Measurements from ENCODE around the gene AHNAK2.

AHNAK2 gene

DNA sequence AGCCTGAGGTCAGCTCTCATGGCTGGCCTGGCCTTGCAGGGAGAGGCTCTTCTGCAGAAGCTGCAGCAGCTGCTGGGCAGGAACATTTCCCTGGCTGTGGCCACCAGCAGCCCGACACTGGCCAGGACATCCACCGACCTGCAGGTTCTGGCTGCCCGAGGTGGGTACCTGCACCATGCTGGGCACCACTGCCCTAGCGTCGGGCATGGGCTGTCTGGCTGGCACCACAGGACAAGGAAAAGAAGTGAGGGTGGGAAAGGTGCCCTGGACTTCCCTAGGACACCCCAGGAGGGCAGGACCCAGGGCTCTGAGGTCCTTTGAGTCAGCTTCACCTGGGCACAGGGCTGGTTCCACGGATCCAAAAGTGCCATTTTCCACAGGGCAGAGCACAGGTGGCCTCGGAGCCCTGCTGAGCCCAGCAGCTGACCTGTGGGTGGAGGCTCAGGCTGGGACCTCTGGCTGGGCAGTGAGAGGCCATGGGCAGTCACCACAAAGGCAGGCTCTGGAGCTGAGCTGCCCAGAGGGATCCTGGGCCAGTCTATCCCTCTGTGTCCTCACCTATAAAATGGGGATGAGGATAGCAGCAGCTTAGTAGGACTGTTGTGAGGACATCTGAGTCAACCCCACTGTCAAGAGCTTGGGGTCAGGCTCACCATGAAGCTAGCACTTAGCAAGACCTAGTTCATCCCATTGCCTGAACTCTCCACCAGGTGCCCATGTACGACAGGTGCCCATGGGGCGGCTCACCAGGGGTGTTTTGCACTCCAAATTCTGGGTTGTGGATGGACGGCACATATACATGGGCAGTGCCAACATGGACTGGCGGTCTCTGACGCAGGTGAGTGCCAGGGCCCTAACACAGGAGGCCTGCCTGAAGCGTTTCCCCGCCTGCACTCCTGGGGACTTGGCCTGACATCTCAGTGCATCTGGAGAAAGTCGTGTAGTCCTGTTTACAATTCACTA lies 48.6 kb downstream of the AHNAK2 start:
- Histone ChIP-seq H3F3A (ENCODE audit: insufficient read depth) (no peaks in the 10 kb centered on the region), H3K27me3 (ENCODE audit: low read length) (no peaks in the 10 kb centered on the region), H3K79me2 (ENCODE audit: insufficient read depth, low read length) (no peaks in the 10 kb centered on the region), H3K4me2 (ENCODE audit: low read depth, low read length, poor library complexity, severe bottlenecking) (no peak overlapping the region), H4K20me1 (ENCODE audit: low read depth, low read length) (no peaks in the 10 kb centered on the region), H3K9me3 (ENCODE audit: insufficient read depth, low read length) (no peaks in the 10 kb centered on the region), H3K9ac (ENCODE audit: low read length) (no peak overlapping the region), H3K4me3 (ENCODE audit: insufficient read depth, low read length, poor library complexity, severe bottlenecking) (no peak overlapping the region), H2AFZ (ENCODE audit: low read depth, low read length, severe bottlenecking) (no peak overlapping the region), H3K27ac (ENCODE audit: low read depth, low read length) (no peak overlapping the region), H3K9me2 (replicated peaks; ENCODE audit: insufficient read depth, low read length) (no peaks in the 10 kb centered on the region), H3K36me3 (ENCODE audit: low read length) (no peaks in the 10 kb centered on the region)
- TF ChIP-seq CTCF (IDR thresholded peaks at IDR 0.05; ENCODE audit: insufficient read depth, low read length, poor library complexity, severe bottlenecking) (no peak), EZH2phosphoT487 (conservative IDR thresholded peaks at IDR 0.05; ENCODE audit: low read length) (no peak)

GRCh38 chr14:104928391-104929133 lies 49.6 kb downstream of the AHNAK2 start:
- H4K20me1 ChIP-seq (ENCODE audit: low read depth, low read length) = no peaks in the 10 kb centered on the region
- H3K36me3 ChIP-seq (ENCODE audit: low read length) = no peaks in the 10 kb centered on the region
- no peaks in the 10 kb centered on the region for H3K9me3 ChIP-seq (ENCODE audit: insufficient read depth, low read length)
- no peak overlapping the region for H3K4me2 ChIP-seq (ENCODE audit: low read depth, low read length, poor library complexity, severe bottlenecking)
- H3K27me3 ChIP-seq (ENCODE audit: low read length) = no peaks in the 10 kb centered on the region
- no peak overlapping the region for H2AFZ ChIP-seq (ENCODE audit: low read depth, low read length, severe bottlenecking)
- TF ChIP-seq CTCF (IDR thresholded peaks at IDR 0.05; ENCODE audit: insufficient read depth, low read length, poor library complexity, severe bottlenecking) = no peak
- TF ChIP-seq EZH2phosphoT487 (conservative IDR thresholded peaks at IDR 0.05; ENCODE audit: low read length) = no peak
- H3K4me3 ChIP-seq (ENCODE audit: insufficient read depth, low read length, poor library complexity, severe bottlenecking) = no peak overlapping the region
- no peaks in the 10 kb centered on the region for H3K79me2 ChIP-seq (ENCODE audit: insufficient read depth, low read length)
- no peak overlapping the region for H3K9ac ChIP-seq (ENCODE audit: low read length)
- H3K9me2 ChIP-seq (replicated peaks; ENCODE audit: insufficient read depth, low read length) = no peaks in the 10 kb centered on the region
- no peaks in the 10 kb centered on the region for H3F3A ChIP-seq (ENCODE audit: insufficient read depth)
- H3K27ac ChIP-seq (ENCODE audit: low read depth, low read length) = no peak overlapping the region

GRCh38 chr14:104927901-104928300 lies 50.3 kb downstream of the AHNAK2 start:
- no peaks in the 10 kb centered on the region for H3K79me2 ChIP-seq (ENCODE audit: insufficient read depth, low read length)
- no peaks in the 10 kb centered on the region for H3K27me3 ChIP-seq (ENCODE audit: low read length)
- H3K27ac ChIP-seq (ENCODE audit: low read depth, low read length) = no peak overlapping the region
- H3K9me3 ChIP-seq (ENCODE audit: insufficient read depth, low read length) = no peaks in the 10 kb centered on the region
- H4K20me1 ChIP-seq (ENCODE audit: low read depth, low read length) = no peaks in the 10 kb centered on the region
- H3K4me3 ChIP-seq (ENCODE audit: insufficient read depth, low read length, poor library complexity, severe bottlenecking) = no peak overlapping the region
- TF ChIP-seq EZH2phosphoT487 (conservative IDR thresholded peaks at IDR 0.05; ENCODE audit: low read length) = no peak
- no peak for TF ChIP-seq CTCF (IDR thresholded peaks at IDR 0.05; ENCODE audit: insufficient read depth, low read length, poor library complexity, severe bottlenecking)
- no peaks in the 10 kb centered on the region for H3F3A ChIP-seq (ENCODE audit: insufficient read depth)
- no peak overlapping the region for H3K4me2 ChIP-seq (ENCODE audit: low read depth, low read length, poor library complexity, severe bottlenecking)
- no peak overlapping the region for H3K9ac ChIP-seq (ENCODE audit: low read length)
- H3K36me3 ChIP-seq (ENCODE audit: low read length) = no peaks in the 10 kb centered on the region
- H3K9me2 ChIP-seq (replicated peaks; ENCODE audit: insufficient read depth, low read length) = no peaks in the 10 kb centered on the region
- no peak overlapping the region for H2AFZ ChIP-seq (ENCODE audit: low read depth, low read length, severe bottlenecking)
